Measurements from ENCODE around the gene EPB41L2.

DNA sequence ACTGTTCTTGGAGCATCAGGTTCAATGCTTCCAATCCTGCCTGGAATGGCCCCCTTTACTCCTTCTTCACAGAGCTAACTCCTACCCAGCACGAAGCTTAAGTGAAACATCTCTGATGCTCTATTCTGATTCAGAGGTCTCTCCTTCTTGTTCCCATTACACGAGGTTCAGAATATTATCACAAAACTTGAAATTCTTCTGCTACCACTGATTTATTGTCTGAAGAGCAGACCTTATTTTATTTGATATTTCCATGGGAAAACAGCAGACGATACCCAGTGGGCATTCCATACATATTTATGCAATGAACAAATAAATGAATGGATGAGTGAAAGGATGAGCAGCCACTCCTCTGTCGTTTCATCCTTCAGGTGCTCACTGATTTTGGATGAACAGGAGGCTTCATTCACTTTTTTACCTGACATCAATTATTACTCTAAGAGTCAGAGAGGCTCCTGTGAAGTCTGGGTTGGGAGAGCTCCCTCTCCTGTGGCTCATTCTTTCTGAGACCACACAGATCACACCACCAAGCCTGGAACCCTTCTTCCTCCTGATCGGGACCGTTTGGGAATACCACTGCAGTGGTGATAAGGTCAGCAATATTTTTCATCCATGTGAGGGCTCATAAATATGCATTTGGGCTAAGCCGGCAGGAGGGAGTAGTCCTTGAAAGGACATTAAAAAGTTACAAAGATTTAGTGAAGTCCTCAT, 210.0 kb downstream of the EPB41L2 start:
- no peak for TF ChIP-seq EZH2 (IDR thresholded peaks at IDR 0.05; ENCODE audit: insufficient read depth, low read length)
- TF ChIP-seq, protein P1, sequence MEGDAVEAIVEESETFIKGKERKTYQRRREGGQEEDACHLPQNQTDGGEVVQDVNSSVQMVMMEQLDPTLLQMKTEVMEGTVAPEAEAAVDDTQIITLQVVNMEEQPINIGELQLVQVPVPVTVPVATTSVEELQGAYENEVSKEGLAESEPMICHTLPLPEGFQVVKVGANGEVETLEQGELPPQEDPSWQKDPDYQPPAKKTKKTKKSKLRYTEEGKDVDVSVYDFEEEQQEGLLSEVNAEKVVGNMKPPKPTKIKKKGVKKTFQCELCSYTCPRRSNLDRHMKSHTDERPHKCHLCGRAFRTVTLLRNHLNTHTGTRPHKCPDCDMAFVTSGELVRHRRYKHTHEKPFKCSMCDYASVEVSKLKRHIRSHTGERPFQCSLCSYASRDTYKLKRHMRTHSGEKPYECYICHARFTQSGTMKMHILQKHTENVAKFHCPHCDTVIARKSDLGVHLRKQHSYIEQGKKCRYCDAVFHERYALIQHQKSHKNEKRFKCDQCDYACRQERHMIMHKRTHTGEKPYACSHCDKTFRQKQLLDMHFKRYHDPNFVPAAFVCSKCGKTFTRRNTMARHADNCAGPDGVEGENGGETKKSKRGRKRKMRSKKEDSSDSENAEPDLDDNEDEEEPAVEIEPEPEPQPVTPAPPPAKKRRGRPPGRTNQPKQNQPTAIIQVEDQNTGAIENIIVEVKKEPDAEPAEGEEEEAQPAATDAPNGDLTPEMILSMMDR (IDR thresholded peaks at IDR 0.05; ENCODE audit: insufficient read depth, low read depth, low read length), result no peak
